ENCODE measurements around the gene OR6C75. TPM values are rescaled to one million over a fixed set of nuclear protein-coding genes. Genes with fewer than 3 reads are reported as not detected.
"Not testable (repeated sequence)": the region's sequence is repeated elsewhere in the genome, so short reads cannot be mapped to it uniquely, and the experiment has no call there.

Gene OR6C75
- total RNA-seq, 1 donor from 2014 or later: not detected

DNA sequence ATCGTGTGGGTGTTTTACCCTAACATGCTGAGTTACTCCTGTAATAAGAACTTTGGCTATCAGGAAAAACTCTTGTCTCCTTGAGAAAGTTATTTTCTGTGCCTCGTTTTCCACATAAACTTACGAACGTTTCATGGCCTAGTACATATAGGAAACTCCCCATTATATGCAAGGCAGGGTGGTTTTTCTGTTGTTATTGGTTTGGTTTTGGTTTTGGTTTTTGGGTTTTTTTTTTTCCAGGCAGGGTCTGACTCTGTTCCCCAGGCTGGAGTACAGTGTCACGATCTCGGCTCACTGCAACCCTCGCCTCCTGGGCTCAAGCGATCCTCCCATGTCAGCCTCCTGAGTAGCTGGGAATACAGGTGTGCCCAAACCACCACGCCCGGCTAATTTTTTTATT is 26.8 kb upstream of the OR6C75 start:
- no peak overlapping the region for H3K27ac Mint-ChIP-seq (ENCODE audit: unreplicated experiment)
- DNase-seq: no peak
- no peak overlapping the region for H3K4me3 Mint-ChIP-seq (ENCODE audit: unreplicated experiment)
- TF ChIP-seq, protein P1, sequence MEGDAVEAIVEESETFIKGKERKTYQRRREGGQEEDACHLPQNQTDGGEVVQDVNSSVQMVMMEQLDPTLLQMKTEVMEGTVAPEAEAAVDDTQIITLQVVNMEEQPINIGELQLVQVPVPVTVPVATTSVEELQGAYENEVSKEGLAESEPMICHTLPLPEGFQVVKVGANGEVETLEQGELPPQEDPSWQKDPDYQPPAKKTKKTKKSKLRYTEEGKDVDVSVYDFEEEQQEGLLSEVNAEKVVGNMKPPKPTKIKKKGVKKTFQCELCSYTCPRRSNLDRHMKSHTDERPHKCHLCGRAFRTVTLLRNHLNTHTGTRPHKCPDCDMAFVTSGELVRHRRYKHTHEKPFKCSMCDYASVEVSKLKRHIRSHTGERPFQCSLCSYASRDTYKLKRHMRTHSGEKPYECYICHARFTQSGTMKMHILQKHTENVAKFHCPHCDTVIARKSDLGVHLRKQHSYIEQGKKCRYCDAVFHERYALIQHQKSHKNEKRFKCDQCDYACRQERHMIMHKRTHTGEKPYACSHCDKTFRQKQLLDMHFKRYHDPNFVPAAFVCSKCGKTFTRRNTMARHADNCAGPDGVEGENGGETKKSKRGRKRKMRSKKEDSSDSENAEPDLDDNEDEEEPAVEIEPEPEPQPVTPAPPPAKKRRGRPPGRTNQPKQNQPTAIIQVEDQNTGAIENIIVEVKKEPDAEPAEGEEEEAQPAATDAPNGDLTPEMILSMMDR (IDR thresholded peaks at IDR 0.05; ENCODE audit: partially characterized antibody, unreplicated experiment): no peak
- H3K36me3 Mint-ChIP-seq (ENCODE audit: unreplicated experiment): no peaks in the 10 kb centered on the region
- H3K27me3 Mint-ChIP-seq (ENCODE audit: unreplicated experiment): no peaks in the 10 kb centered on the region
- peaks cover 10% of the 10 kb centered on the region for H3K4me1 Mint-ChIP-seq (ENCODE audit: low read depth, unreplicated experiment)
- H3K9me3 Mint-ChIP-seq (ENCODE audit: unreplicated experiment): no peaks in the 10 kb centered on the region

DNA sequence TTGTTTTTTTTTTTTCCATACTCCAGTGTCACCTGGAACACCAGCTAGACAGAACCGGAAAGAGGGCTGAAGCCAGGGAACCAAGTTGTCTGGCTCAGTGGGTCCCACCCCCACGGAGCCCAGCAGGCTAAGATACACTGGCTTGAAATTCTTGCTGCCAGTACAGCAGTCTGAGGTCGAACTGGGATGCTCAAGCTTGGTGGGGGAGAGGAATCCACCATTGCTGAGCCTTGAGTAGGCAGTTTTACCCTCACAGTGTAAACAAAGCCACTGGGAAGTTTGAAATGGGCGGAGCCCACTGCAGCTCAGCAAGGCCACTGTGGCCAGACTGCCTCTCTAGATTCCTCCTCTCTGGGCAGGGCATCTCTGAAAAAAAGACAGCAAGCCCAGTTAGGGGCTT is 7.4 kb upstream of the OR6C75 start:
- not testable (repeated sequence) for DNase-seq; H3K27me3 Mint-ChIP-seq (ENCODE audit: unreplicated experiment); H3K36me3 Mint-ChIP-seq (ENCODE audit: unreplicated experiment); H3K27ac Mint-ChIP-seq (ENCODE audit: unreplicated experiment); H3K9me3 Mint-ChIP-seq (ENCODE audit: unreplicated experiment); H3K4me3 Mint-ChIP-seq (ENCODE audit: unreplicated experiment); H3K4me1 Mint-ChIP-seq (ENCODE audit: low read depth, unreplicated experiment)

GRCh38 chr12:55365086-55365485 is 2.3 kb downstream of the OR6C75 start:
- Mint-ChIP-seq H3K27ac (ENCODE audit: unreplicated experiment) (no peak overlapping the region), H3K9me3 (ENCODE audit: unreplicated experiment) (no peaks in the 10 kb centered on the region), H3K27me3 (ENCODE audit: unreplicated experiment) (no peaks in the 10 kb centered on the region), H3K36me3 (ENCODE audit: unreplicated experiment) (no peaks in the 10 kb centered on the region), H3K4me3 (ENCODE audit: unreplicated experiment) (no peak overlapping the region), H3K4me1 (ENCODE audit: low read depth, unreplicated experiment) (no peaks in the 10 kb centered on the region)
- TF ChIP-seq, protein P1 (IDR thresholded peaks at IDR 0.05; ENCODE audit: partially characterized antibody, unreplicated experiment): no peak
- no peak for DNase-seq

GRCh38 chr12:55372521-55372920 is 9.7 kb downstream of the OR6C75 start:
- peaks cover 3% of the 10 kb centered on the region for H3K27me3 Mint-ChIP-seq (ENCODE audit: unreplicated experiment)
- peaks cover 6% of the 10 kb centered on the region for H3K4me1 Mint-ChIP-seq (ENCODE audit: low read depth, unreplicated experiment)
- DNase-seq: no peak
- no peak overlapping the region for H3K4me3 Mint-ChIP-seq (ENCODE audit: unreplicated experiment)
- H3K9me3 Mint-ChIP-seq (ENCODE audit: unreplicated experiment): peaks cover 2% of the 10 kb centered on the region
- TF ChIP-seq, protein P1 (IDR thresholded peaks at IDR 0.05; ENCODE audit: partially characterized antibody, unreplicated experiment): no peak
- H3K36me3 Mint-ChIP-seq (ENCODE audit: unreplicated experiment): no peaks in the 10 kb centered on the region
- H3K27ac Mint-ChIP-seq (ENCODE audit: unreplicated experiment): no peak overlapping the region

DNA sequence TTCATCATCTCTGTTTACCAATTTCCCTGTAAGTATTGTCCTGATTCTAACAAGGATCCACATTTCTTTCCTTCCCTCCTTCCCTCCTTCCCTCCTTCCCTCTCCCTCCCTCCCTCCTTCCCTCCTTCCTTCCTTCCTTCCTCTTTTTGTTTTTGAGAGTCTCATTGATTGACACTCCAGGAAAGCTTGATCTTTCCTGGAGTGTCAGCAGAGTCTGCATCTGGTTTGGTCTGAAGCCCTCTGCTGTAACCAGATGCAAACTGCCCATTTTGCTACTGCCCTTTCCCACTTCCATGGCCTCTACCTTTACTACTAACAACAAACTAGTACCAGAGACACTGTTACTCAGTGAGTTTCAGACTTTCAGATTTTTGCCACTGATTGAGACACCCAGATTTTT is 23.1 kb downstream of the OR6C75 start:
- TF ChIP-seq, protein P1 (IDR thresholded peaks at IDR 0.05; ENCODE audit: partially characterized antibody, unreplicated experiment): no peak
- Mint-ChIP-seq H3K4me1 (ENCODE audit: low read depth, unreplicated experiment) (no peaks in the 10 kb centered on the region), H3K27me3 (ENCODE audit: unreplicated experiment) (no peaks in the 10 kb centered on the region), H3K36me3 (ENCODE audit: unreplicated experiment) (no peaks in the 10 kb centered on the region), H3K27ac (ENCODE audit: unreplicated experiment) (no peak overlapping the region), H3K9me3 (ENCODE audit: unreplicated experiment) (no peaks in the 10 kb centered on the region), H3K4me3 (ENCODE audit: unreplicated experiment) (no peak overlapping the region)
- DNase-seq: no peak
